ENCODE results near the gene CDH23.

- TF ChIP-seq EZH2phosphoT487 (IDR thresholded peaks at IDR 0.05; ENCODE audit: insufficient read depth, low read depth) = no peak
- no peak for TF ChIP-seq EZH2 (IDR thresholded peaks at IDR 0.05; ENCODE audit: insufficient read depth, poor library complexity, severe bottlenecking)
Measured at GRCh38 chr10:71659737-71660136, 263.0 kb downstream of the CDH23 start.

Data from GM23248 (cell line).